ENCODE results near the gene TNFSF4.
"Not testable (repeated sequence)": the region's sequence is repeated elsewhere in the genome, so short reads cannot be mapped to it uniquely, and the experiment has no call there.

The TNFSF4 gene

GRCh38 chr1:173163222-173163621 lies 43.9 kb downstream of the TNFSF4 start:
- DNase-seq (ENCODE audit: low spot score), result no peak

DNA sequence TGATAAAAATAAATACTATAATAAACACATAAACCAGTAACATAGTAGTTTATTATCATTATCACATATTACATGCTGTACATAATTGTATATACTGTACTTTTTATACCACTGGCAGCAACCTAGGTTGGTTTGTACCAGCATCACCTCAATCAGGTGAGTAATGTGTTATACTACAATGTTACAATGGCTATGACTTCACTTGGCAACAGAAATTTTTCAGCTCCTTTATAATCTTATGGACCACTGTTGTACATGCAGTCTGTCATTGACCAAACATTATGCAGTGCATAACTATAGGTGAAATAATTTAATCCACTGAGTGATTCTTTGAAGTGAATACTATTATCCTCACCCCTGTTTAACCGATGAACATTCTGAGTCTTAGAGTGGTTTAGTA lies 44.5 kb downstream of the TNFSF4 start:
- no peak for DNase-seq (ENCODE audit: low spot score)

DNA sequence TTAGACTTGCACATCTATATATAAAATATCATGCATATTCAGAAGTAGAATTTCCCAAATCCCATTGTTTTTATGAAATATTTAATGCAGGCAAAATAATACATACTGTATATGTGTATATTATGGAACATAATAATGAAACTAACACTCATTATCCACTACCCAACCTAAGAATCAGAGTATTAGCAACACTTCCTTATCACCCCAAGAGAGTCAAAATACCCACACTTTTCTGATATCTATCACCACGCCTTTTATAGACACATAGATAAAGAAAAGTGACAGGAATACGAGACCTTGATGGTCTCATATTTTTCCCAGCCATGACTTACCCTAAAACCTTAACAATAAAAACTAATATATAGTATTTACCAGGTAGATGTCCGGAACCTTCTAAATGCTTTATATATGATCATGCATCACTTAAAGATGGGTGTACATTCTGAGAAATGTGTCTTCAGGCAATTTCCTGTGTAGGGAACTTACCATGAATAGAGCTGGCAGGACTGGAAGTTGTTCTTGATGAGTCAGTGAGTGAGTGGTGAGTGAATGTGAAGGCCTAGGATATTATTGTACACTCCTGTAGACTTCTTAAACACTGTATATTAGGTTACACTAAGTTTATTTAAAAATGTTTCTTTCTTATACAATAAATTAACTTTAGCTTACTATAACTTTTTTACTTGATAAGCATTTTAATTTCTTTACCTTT lies 45.5 kb downstream of the TNFSF4 start:
- no peak for DNase-seq (ENCODE audit: low spot score)

- DNase-seq (ENCODE audit: low spot score), result not testable (repeated sequence)
Observed at GRCh38 chr1:173153964-173154363, 53.2 kb downstream of the TNFSF4 start.

- no peak for DNase-seq (ENCODE audit: low spot score)
Observed at GRCh38 chr1:173153503-173153902, 53.6 kb downstream of the TNFSF4 start.

DNA sequence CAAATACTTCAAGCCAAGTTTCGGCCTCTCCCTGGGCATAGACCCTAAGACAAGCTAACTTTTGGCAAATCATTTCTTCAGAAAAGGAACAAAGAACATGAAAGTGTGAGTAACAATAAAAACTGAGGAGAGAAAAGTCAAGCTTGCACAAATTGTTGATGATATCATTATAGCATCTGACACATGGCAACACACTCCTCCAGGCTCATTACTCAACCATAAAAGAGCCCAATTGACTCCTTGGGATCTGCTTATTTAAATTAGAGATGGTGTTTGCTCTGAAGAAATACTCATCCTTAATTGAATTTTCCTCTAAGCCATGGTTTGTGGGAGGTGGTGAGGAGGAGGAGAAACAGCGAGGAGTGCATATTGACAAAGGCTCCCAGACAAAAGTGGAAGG lies 54.5 kb downstream of the TNFSF4 start:
- no peak for DNase-seq (ENCODE audit: low spot score)

DNA sequence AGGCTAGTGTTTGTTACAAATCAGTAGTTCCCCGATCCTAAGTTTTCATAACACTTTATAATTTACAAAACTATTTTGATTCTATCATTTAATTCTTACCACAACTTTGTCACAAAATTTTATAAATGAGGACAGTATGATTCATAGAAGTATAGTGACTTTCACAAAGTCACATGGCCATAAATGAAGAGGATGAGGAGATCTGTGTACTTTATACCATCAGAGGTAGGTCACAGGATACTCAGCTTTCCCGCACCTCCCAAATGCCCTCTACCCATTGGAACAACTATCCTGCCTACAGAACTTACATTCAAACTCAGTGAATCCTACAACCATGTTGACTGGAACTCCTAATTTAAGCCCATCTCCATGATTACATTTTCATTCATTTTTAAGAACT lies 56.3 kb downstream of the TNFSF4 start:
- no peak for DNase-seq (ENCODE audit: low spot score)

DNA sequence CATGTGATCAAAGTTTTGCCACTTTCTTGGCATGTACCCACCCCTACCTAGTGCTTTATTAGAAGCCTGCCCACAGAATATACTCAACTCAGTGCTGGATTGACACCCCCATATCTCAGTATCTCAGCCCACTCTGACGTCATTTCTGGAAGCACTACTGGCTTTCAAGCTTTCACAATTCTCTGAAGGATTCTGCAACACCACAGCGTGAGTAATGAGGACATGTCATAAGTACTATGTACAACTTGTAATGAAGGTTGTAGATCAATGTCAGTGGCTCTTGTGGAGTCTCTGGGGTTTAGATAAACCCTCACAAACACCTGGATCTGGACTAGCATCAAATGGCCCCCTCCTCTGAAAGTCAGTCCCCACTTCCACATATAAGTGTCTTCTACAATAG lies 57.2 kb downstream of the TNFSF4 start:
- no peak for DNase-seq (ENCODE audit: low spot score)

DNA sequence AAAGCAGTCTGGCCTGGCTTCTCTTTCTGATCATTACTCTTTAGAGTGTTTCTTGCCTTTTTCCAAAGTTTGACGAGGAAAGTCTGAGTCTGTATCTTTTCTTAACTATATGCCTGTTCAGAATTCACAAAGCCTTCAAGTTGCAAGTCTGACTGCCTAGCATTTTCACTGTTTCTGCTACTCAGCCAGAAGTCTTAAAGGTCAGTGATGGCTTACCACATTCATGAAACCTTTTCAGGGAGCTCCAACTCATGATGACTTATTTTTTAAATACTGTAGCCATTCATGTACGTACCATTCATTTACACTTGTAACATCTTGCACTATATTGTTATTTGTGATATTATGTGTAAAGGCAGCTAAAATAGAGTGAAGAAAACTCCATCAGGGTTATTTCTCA lies 58.2 kb downstream of the TNFSF4 start:
- no peak for DNase-seq (ENCODE audit: low spot score)

DNA sequence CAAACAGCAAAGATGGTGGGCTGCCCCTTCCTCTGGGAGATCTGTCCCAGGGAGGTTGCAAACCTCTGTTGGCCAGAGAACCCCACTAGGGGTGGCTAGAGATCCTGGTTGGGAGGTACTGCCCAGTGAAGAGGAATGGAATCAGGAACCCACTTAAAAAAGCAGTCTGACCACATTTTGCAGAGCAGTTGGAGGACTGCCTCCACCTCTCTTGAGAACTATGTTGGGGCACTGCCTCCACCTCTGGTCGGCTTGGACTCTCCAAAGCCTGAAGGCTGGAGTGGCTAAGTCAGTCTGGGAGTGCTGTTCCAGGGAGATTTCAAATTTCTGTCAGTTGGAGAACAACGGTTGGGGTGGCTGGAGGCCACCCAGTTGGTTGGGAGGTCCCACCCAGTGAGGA lies 58.6 kb downstream of the TNFSF4 start:
- DNase-seq (ENCODE audit: low spot score), result no peak

DNA sequence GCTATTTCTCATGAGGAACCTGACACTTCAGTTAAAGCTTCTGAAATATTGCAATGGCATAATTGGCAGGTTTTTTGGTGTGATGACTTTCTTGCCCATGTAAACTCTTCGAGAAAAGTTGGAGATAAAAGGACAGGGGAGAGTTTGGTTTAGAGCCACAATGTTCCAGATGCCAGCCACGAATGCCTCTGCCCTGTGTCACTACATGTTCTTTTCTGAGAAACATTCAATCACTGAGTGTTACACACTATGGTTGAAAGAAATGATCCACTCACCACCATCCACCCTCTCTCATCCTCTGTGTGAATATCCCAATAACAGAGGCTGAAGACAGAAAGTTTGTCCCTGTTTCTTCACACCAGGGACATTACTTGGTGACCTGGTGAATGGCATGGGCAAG lies 66.4 kb downstream of the TNFSF4 start:
- no peak for DNase-seq (ENCODE audit: low spot score)

DNA sequence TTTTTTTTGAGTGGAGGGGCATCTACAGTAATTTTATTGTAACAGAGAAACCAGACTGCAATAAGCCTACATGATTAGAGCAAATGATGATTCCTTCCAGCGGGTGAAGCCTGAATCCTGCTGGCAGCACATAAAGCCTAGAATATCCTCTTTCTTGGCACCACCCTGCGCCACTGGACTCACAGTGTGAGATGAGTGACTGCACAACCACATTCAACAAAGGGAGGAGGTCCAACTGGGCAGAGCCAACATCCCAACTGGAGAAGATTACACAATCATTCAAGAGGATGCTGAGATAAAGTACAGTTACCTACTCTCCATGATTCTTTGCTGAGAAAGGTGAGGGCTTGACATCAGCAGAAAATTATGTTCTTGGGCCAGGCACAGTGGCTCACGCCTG lies 67.4 kb downstream of the TNFSF4 start:
- DNase-seq (ENCODE audit: low spot score), result no peak

GRCh38 chr1:173137107-173137706 lies 69.9 kb downstream of the TNFSF4 start:
- no peak for DNase-seq (ENCODE audit: low spot score)

DNA sequence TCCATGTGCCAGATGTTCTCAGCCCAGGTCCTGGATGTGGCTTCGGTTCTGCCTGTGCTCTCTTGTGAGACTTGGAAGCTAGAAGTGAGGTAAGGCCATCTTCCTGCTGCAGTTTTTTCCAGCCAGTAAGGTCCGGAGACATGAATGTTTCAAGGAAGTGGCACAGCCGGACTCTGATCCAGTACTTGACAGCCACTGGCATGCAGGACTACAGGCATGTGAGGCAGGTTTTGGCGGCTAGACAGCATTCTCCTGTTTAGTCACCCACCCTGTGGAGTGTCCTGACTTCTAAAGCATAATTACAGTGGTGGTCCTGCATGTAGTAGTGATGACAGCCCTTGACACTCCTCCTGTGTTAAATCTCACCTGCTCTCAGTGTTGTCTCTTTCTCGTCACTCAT lies 72.3 kb downstream of the TNFSF4 start:
- no peak for DNase-seq (ENCODE audit: low spot score)

DNA sequence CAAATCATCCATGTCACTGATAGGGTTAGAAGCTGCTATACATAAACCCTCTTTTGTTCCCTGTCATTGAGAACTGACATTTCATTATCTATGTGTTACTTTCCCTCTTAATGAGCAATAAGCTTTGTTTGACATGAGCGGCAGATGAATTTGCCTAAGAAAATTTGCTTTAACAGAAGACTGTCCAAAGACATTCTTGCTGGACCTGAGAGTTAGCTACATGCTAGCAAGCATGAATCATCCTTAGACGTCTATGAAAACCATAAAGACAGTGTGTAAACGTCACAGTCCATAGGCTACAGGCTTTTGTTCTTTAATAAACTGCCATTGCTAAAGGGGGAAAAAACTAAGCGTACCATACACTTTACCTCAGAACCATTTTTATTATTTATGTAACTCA lies 73.1 kb downstream of the TNFSF4 start:
- DNase-seq (ENCODE audit: low spot score), result no peak
